Smooth muscle cell (in vitro differentiated cells): ENCODE data around the gene SYT1. TPM values are rescaled to one million over a fixed set of nuclear protein-coding genes. Genes with fewer than 3 reads are reported as not detected.

Source experiments
- DNase-seq: peaks from one replicate; lab custom pipeline; 2025; ENCODE audit not compliant: unreplicated experiment; lab: John Stamatoyannopoulos, UW
- H2AFZ ChIP-seq: fragments of 200-600 bp; sonication (generic); 2 replicates; pipeline ENCODE4 v1.6.0; 2016; ENCODE audit warnings: antibody characterized with exemption, low read depth, mild to moderate bottlenecking
- H3F3A ChIP-seq: fragments of 200-600 bp; sonication (generic); 2 replicates; pipeline ENCODE4 v1.6.0; 2017; ENCODE audit warnings: antibody characterized with exemption, low read depth
- H3K27ac ChIP-seq: fragments of 200-600 bp; sonication (generic); 2 replicates; pipeline ENCODE4 v1.5.1; 2016; ENCODE audit warnings: low read depth, mild to moderate bottlenecking
- H3K27me3 ChIP-seq: fragments of 200-600 bp; sonication (generic); 2 replicates; pipeline ENCODE4 v1.6.1; 2016; ENCODE audit warnings: low read depth, mild to moderate bottlenecking
- H3K36me3 ChIP-seq: fragments of 200-600 bp; sonication (generic); 2 replicates; pipeline ENCODE4 v1.5.1; 2016; ENCODE audit warnings: low read depth
- H3K4me1 ChIP-seq: fragments of 200-600 bp; sonication (generic); 2 replicates; pipeline ENCODE4 v1.5.1; 2016; ENCODE audit warnings: low read depth
- H3K4me2 ChIP-seq: fragments of 200-600 bp; sonication (generic); 2 replicates; pipeline ENCODE4 v1.6.0; 2016; ENCODE audit warnings: mild to moderate bottlenecking
- H3K4me3 ChIP-seq: fragments of 200-600 bp; sonication (generic); 2 replicates; pipeline ENCODE4 v1.5.1; 2016; ENCODE audit warnings: mild to moderate bottlenecking
- H3K79me2 ChIP-seq: fragments of 200-600 bp; sonication (generic); 2 replicates; pipeline ENCODE4 v1.6.0; 2016; ENCODE audit warnings: low read depth, mild to moderate bottlenecking
- H3K9ac ChIP-seq: fragments of 200-600 bp; sonication (generic); 2 replicates; pipeline ENCODE4 v1.6.0; 2016; ENCODE audit warnings: low read depth
- H3K9me3 ChIP-seq: fragments of 200-600 bp; sonication (generic); replicated peaks from 2 replicates; pipeline ENCODE4 v1.5.1; 2016; ENCODE audit warnings: low read depth
- H4K20me1 ChIP-seq: fragments of 200-600 bp; sonication (generic); 2 replicates; pipeline ENCODE4 v1.6.0; 2016; ENCODE audit warnings: low read depth
- WGBS: methylation state at CpG from one replicate; pipeline ENCODE4 v1.1.7; 2016; ENCODE audit warnings: low lambda C conversion rate; 5-methylcytosine and 5-hydroxymethylcytosine counted together
- polyA plus RNA-seq: library from polyadenylated mRNA; unstranded; fragments of >200 nt; fragmentation: Nextera tagmentation; extraction: Ambion mirVana; gene quantifications from 2 replicates; pipeline ENCODE4 v1.2.1, GENCODE V29; 2016
- total RNA-seq: library from RNA; depleted of rRNA; stranded (reverse); fragments of >200 nt; gene quantifications from 2 replicates; pipeline ENCODE4 v1.2.3, GENCODE V29; 2014
- TF ChIP-seq, protein P1 (sequence below): fragments of 200-600 bp; sonication (generic); IDR thresholded peaks from 2 replicates; pipeline ENCODE4 v1.5.1; 2017; ENCODE audit warnings: borderline replicate concordance, mild to moderate bottlenecking, antibody characterized with exemption; ENCODE audit not compliant: insufficient read depth, poor library complexity, severe bottlenecking

SYT1 gene
- total and polyA plus RNA-seq, 2 experiments from 2014 or later = 5.2 to 10.2 TPM

DNA sequence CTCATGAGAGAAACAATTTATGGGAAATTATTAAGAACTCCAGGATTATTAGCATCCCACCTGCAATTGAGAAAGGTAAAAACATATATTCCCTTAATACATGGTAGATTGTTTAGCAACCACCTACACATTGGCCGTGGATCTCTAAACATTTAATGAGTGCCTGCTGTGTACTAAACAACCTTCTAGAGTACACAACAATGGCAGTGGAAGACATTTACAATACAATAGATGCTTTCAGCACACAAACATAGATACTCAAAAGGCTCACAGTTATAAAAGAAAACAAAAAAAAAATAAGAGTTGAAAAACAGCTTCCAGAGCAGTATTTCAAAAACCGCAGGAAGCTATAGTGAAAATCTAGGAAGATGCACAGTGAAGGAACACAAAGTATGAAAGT is 382.9 kb downstream of the SYT1 start:
- Histone ChIP-seq H3K4me1 (no peaks in the 10 kb centered on the region), H3K4me2 (no peak overlapping the region), H3K79me2 (no peaks in the 10 kb centered on the region), H3K36me3 (no peaks in the 10 kb centered on the region), H3F3A (no peaks in the 10 kb centered on the region), H2AFZ (no peak overlapping the region), H4K20me1 (no peaks in the 10 kb centered on the region), H3K27ac (no peak overlapping the region), H3K9me3 (no peaks in the 10 kb centered on the region), H3K4me3 (no peak overlapping the region), H3K9ac (no peak overlapping the region), H3K27me3 (no peaks in the 10 kb centered on the region)
- TF ChIP-seq, protein P1, sequence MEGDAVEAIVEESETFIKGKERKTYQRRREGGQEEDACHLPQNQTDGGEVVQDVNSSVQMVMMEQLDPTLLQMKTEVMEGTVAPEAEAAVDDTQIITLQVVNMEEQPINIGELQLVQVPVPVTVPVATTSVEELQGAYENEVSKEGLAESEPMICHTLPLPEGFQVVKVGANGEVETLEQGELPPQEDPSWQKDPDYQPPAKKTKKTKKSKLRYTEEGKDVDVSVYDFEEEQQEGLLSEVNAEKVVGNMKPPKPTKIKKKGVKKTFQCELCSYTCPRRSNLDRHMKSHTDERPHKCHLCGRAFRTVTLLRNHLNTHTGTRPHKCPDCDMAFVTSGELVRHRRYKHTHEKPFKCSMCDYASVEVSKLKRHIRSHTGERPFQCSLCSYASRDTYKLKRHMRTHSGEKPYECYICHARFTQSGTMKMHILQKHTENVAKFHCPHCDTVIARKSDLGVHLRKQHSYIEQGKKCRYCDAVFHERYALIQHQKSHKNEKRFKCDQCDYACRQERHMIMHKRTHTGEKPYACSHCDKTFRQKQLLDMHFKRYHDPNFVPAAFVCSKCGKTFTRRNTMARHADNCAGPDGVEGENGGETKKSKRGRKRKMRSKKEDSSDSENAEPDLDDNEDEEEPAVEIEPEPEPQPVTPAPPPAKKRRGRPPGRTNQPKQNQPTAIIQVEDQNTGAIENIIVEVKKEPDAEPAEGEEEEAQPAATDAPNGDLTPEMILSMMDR = no peak
- 92% methylated on average over 2 of the region's 2 CpGs for WGBS
- DNase-seq = no peak

DNA sequence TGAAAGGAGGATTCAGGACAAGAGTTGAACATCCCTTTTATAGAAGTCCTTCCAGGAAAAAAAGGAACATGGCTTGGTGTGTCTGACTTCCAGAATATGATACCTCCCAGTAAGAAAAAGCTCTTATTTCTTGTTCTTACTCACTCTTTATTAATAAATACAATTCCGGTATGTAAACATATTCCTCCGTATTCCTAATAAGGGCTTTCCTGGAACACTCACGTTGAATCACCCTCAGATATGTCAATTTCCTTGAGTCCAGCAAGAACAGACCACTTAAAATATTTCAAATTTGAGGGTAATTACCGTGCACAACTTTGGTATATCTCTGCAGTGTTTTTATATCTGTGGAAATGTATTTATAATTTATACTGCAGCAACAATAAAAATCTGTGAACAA is 385.6 kb downstream of the SYT1 start:
- no peaks in the 10 kb centered on the region for H4K20me1 ChIP-seq
- H2AFZ ChIP-seq = no peak overlapping the region
- H3K27me3 ChIP-seq = no peaks in the 10 kb centered on the region
- TF ChIP-seq, protein P1 = no peak
- H3K4me2 ChIP-seq = no peak overlapping the region
- H3K79me2 ChIP-seq = no peaks in the 10 kb centered on the region
- WGBS = 87% methylated on average over 4 of the region's 4 CpGs
- no peaks in the 10 kb centered on the region for H3F3A ChIP-seq
- no peaks in the 10 kb centered on the region for H3K4me1 ChIP-seq
- H3K4me3 ChIP-seq = no peak overlapping the region
- no peak for DNase-seq
- H3K9ac ChIP-seq = no peak overlapping the region
- no peaks in the 10 kb centered on the region for H3K36me3 ChIP-seq
- H3K9me3 ChIP-seq = no peaks in the 10 kb centered on the region
- H3K27ac ChIP-seq = no peak overlapping the region

DNA sequence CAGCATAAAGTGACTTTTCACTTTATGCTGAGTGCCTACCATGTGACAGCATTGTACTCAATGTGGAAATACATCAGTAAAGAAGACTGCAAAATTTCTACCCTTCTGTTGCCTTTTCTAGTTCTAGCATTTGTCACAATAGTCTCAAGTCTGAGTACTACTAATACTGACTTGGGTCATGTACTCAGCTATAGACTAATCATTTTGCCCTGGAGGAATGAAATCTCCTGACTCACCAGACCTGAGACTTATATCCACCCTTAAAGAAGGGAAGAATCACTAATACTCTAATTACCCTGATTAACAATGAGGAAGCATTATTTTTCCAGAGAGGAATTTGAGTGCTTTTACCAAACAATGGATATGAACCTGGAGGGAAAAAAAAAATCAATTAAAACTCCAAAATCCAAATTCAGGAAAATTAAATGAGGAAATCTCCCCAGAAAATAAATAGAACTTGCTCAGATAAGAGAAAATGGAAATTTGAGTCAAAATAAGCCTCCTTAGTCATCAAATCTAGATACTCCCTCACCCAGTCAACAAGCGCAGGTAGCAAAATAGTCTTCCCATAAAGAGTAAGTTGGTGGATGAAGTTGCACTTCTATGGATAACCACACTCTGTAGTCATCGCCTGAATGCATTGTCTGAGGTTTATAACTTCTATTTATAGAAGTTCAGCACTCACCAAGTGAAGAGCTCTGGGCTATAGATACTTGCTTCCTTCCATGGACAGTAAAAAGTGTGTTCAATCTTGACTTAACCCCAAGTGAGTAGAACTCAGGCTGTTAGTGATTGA is 386.6 kb downstream of the SYT1 start:
- Histone ChIP-seq H4K20me1 (no peaks in the 10 kb centered on the region), H2AFZ (no peak overlapping the region), H3K27ac (no peak overlapping the region), H3K4me3 (no peak overlapping the region), H3K4me1 (no peaks in the 10 kb centered on the region), H3K27me3 (no peaks in the 10 kb centered on the region), H3K4me2 (no peak overlapping the region), H3F3A (no peaks in the 10 kb centered on the region), H3K36me3 (no peaks in the 10 kb centered on the region), H3K9ac (no peak overlapping the region), H3K9me3 (no peaks in the 10 kb centered on the region), H3K79me2 (no peaks in the 10 kb centered on the region)
- no peak for DNase-seq
- 68% methylated on average over 2 of the region's 2 CpGs for WGBS
- TF ChIP-seq, protein P1 = no peak

DNA sequence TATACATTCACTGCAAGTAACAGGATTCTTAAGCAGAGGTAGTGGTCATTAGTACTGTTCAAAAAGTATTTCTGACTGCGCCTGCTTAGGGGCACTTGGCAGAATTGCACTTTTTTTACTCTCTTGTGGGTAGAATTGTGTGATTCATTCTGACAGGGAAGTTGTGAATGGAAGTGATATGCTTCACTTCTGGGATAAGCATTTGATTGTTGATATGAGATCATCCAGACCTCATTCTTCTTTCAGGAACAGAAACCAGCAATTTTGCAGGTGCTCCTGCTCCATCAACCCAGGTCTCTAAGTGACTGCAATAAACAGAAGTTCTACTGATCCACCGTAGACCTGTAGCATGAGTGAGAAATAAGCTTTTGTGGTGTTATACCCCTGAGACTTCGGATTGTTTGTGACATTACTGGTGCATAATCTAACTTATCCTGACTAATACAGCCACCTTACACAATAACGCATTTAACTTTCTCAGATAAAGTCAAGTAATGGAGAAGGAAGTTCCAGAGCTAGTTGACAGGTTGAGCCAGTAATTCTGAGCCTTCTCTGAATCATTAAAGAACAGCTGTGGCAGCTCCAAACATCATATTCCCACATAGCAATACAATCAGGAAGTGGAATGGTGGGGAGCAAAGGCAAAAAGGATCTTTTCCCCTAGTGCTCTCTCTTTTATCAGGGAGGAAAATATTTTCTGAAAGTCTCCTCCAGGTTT is 387.9 kb downstream of the SYT1 start:
- H3K36me3 ChIP-seq = no peaks in the 10 kb centered on the region
- H3K27me3 ChIP-seq = no peaks in the 10 kb centered on the region
- TF ChIP-seq, protein P1 = no peak
- no peaks in the 10 kb centered on the region for H3F3A ChIP-seq
- no peak overlapping the region for H3K27ac ChIP-seq
- H3K79me2 ChIP-seq = no peaks in the 10 kb centered on the region
- no peak overlapping the region for H3K4me2 ChIP-seq
- no peak for DNase-seq
- H3K9me3 ChIP-seq = no peaks in the 10 kb centered on the region
- no peak overlapping the region for H3K4me3 ChIP-seq
- no peak overlapping the region for H3K9ac ChIP-seq
- whole genome bisulfite sequencing = 96% methylated on average over 4 of the region's 4 CpGs
- H2AFZ ChIP-seq = no peak overlapping the region
- H3K4me1 ChIP-seq = no peaks in the 10 kb centered on the region
- H4K20me1 ChIP-seq = no peaks in the 10 kb centered on the region
